Activated CD4-positive, CD25-positive, alpha-beta regulatory T cell (primary cell): ENCODE results near the gene EHMT1.
A peak's percentile ranks its signal among the peaks of the same experiment; 100 is the strongest.

Experiments used
- DNase-seq, 4 experiments: peaks; one replicate each; lab custom pipeline; 2025; lab: John Stamatoyannopoulos, UW

EHMT1 gene

DNA sequence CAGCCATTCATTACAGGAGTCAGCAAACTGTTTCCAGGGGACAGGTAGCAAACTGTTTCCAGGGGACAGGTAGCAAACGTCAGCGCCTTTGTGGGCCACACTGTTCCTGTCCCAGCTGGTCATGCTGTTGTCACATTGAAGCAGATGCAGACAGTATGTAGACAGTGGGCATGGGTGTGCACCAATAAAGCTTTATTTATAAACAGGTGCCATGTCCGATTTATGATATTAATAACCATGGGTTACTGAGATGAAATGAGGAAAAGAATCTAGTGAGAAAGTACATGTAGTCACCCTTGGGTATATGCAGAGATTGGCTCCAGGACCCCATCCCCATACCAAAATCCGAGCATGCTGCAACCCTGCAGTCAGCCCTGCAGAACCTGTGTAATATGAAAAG lies 122.5 kb downstream of the EHMT1 start:
- DNase-seq: no peak

DNA sequence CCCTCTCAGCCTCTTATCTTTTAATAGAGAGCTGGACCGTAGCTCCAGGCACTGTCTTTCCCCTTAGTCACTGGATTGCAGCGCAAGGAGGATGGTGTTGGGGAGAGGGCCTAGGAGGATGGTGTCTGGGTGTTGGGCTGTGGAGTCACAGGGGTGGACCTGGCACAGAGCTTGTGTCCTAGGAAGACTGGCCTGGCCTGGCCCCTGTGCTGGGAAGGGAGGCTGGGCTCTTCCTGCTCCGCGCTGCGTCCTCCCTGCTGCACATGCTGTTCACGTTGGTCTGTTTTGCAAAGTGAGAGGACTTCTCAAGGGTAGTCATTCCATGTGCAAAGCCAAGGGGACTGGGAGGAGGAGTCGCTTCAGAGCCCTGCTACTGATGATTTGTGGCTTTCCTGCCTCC lies 123.9 kb downstream of the EHMT1 start:
- DNase-seq: no peak

DNA sequence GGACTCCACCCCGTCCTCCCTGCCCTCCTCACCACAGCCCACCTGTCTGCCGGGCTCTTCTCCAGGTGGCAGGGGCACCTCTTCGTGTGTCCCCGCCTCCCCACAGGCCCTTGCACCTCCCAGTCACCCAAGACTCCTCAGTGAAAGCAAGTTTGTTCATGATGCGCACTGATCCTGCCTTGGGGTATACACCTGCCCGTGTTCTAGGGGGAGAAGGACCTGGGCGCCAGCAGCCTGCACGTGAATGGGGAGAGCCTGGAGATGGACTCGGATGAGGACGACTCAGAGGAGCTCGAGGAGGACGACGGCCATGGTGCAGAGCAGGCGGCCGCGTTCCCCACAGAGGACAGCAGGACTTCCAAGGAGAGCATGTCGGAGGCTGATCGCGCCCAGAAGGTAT lies 124.9 kb downstream of the EHMT1 start:
- no peak for DNase-seq

DNA sequence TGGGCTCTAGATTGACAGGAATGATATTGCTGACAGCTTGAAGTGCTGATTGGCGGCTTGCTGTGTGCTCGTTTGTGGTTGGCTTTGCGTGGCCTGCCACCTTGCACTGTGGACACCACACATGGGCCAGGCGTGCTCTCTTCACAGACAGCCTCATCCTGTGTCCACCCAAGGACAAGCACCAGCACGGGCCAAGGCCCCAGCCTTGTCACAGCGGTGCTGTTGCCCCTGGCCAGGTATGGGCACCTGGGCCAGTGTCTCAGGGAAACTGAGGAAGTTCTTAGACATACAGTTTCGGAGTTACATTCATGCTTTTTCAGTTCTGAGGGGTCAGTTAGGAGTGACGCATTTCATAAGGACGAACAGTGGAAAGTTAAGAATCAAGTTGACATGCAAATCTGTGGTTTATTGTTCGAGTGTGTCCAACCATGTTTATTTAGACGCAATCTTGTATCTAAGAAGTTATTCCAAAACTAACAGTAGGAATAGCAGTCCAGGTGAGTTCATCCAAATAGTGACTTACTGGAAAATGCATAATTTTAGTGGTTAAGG lies 125.9 kb downstream of the EHMT1 start:
- no peak for DNase-seq

DNA sequence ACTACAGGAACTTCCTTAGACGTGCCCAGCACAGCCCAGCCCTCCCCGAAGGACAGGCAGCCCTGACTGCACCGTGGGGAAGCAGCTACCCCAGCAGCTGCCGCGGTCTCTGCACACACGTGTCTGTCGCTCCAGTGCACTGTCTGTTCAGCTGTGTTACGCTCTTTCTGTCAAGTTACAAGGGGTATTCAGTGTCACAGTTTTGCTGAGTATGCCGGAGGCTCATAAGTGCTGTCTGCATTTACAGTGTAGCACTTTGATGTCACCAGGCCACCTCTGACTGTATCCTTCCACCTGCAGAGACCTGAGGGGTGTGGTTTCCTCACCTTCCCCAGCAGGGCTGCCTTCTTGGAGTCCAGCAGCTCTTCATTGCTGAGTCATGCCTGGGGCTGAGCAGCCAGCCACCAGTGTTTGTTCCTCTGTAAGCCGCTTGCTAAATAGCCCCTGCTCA lies 126.8 kb downstream of the EHMT1 start:
- DNase-seq: no peak

DNA sequence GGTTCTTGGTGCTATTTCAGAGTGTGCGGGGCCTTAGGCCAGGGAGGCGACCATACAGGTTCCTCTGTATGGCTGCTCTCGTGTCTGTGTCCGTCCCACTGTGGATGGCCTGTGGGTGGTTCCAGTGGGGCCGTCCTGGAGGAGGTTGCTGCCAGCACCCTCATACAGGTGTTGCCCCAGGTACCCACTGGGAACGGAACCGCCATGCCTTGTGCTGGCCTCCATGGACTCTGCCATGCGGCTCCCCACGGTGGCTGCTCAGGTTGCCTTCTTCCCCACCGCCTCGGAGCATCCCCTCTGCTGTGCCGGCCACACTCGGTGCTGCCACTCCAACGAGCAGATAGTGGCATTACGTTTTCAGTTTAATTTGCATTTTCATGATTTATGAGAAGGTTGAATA lies 129.5 kb downstream of the EHMT1 start:
- DNase-seq: no peak

DNA sequence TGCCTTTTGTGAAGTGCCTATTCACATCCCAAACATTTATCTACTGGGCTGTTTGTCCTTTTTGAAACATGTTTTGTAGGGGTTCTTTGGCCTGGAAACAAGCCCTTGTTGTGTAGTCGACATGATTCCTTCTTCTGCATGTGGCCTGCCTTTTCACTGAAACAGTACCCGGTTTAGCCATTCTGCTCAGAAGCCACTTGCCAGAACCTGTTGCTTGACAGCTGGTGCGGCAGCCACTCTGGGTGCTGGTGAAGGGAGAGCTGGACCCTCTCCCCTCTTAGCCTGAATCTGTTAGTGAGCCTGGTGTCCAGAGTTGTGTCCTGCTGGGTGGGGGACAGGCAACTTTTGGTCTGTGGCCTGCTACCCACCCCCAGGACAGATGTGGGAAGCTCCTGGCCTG lies 129.9 kb downstream of the EHMT1 start:
- no peak for DNase-seq

DNA sequence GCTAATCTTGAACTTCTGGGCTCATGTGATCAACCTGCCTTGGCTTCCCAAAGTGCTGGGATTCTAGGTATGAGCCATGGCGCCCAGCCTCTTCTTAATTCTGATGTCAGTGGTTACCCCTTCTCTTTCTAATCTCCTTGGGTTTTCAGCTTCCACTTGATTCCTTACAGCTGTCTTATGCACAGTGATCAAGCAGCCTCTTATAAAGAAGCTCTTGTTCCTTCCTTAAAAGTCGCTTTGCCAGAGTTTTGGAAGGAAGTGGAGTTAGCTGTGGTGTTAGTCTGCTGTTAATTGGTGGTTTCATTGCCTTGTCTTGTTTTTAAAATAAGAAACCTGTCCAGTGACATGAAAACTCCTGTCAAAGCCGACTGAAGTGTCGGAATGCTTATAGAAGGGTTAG lies 130.7 kb downstream of the EHMT1 start:
- DNase-seq: no peak

DNA sequence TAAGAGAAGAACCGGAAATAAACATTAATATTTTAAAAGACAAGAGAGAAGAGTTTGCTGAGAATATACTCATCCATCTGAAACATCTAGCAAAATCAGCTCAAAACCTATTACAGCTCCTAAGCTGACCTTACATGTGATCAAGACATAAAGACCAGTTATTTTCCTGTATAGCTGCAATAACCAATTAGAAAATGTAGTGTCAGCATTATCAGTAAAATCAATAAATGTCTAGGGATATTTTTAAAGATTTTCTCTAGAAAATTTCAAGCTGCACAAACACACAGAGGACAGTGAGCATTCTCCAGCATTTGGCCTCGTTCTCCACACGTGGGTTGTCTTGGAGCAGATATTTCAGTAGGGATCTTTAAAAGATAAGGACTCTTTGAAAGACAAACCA lies 131.2 kb downstream of the EHMT1 start:
- no peak for DNase-seq

DNA sequence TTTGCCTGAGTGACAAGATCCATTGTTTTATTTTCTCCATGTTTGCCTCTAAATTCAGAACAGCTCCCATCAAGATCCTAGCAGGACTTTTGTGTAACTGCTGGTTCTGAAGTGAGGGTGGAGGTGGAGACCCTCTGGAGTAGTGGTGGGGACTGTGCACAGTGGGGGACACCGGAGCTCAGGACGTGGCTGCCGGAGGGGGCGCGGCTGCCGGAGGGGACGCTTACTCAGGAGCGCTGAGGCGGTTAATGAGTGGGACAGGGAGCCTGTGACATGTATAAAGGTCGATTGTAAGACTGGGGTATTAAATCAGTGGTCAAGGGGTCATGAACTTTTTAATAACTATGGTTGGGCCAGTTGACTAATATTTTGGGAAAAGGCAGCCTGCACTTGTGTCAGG lies 131.8 kb downstream of the EHMT1 start:
- no peak for DNase-seq

DNA sequence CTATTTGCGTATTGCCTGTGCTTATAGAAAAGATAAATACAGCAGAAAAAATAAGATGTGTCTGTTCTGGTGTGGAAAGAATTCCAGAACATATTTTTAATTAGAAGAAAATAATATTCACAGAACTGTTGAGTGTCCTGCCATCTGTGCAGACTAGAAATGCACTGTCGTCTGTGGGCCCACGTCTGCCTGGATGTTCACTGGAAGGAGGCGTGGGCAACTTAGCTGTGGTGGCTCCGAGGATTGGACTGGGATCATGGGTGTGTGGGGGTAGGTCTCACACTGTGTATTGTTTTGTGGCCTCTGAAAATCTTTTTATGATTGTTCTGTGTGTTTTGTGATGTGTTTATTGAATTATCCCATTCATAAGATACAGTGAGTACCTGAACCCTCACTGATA lies 132.8 kb downstream of the EHMT1 start:
- DNase-seq: no peak

DNA sequence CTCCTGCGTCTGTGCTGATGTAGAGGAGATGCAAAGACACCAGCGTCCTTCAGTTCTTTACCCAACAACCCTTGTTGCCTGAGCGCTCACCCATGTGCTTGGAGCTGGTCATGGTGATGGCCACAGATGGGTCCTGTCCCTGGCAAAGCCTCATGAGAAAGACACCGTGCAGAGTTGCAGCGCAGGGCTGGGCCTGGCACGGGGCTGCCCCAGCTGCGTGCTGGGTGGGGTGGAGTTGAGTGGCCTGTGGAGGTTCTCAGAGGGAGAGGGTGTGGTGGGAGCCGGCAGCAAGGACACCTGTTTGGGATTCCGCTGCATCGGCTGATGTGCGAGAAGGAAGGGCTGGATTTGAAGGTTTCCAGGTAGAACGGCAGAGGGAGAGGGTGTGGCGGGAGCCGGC lies 133.6 kb downstream of the EHMT1 start:
- DNase-seq: no peak

DNA sequence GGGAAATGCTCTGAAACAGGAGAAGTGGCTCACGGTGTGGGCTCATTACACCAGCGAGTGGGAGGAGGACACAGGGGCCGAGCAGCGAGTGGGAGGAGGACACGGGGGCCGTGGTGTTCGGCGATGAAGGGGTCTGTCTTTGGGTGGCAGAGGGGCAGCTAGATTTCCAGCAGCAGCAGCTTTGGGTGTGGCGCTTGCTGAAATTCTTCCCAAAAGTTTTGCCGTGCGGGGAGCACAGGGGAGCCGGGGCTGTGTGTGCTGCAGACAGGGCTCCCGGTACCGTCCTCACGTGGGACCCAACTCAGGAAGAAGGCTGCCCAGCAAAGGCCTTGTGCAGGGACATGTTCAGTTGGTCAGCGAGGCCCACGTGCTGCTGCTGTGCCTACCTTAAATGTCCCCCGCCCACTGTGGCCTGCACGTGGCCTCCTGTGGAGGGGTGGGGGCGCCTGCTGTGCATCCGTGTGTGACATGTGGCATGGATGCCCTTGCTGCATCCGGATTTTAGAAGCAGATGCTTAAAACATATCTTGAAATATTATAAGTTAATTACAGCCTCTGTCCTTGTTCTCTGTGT lies 134.5 kb downstream of the EHMT1 start:
- no peak for DNase-seq

DNA sequence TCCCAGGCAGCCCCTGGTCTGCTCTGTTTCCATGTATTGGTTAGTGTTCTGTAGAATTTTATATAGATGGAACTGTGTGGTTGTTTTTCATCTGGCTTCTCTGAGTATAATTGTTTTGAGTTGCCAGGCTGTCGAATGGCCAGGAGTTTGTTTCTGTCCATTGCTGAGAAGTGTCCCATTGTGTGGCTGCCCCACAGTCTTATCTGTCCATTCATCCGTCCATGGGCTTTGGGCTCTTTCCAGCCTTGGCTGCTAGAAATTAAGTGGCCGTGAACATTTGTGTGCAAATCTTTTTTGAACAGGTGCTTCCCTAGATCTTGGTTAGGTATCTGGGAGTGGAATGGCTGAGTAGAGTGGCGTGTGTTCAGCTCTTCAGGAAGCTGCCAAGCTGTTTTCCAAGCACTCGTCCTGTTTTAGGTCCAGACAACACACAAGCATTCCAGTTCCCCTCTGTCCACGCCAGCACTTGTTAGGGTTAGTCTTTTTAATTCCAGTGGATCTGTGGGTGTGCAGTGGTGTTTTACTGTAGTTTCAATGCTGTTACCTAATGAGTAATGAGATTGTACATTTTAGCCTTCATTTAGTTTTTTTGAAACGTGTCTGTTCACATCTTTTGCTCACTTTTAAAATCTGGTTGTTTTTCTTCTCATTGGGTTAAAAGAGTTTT lies 136.6 kb downstream of the EHMT1 start:
- no peak for DNase-seq

DNA sequence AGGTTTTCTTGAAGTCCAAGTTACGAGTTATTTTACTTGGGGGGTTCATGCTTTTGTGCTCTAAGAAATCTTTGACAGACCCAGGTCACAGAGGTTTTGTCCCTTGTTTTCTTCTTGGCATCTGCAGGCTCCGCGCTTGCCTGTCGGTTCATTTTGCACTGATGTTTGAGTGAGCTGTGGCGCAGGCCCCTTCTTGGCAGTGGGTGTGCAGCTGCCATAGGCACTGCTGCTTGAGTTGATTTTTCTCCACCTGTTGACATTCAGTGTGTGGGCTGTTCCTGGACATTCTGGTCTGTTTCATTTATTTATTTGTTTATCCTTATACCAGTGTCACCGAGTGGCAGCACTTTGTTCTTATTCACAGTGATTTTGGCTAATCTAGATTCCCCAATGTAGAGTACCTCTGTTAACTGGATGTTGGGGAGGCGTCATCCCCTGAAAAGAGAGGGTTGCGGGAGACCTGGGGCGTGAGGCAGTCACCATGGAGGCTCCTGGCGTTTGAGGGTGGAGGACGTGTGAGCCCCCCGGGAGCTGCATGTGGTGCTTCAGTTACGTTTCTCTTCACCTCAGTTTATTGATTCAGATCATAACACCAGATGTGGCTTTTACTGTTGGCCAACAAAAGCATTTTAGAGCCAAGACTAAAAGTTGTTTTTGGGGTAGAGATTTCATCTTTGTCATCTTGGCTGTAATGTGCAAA lies 137.4 kb downstream of the EHMT1 start:
- no peak for DNase-seq

DNA sequence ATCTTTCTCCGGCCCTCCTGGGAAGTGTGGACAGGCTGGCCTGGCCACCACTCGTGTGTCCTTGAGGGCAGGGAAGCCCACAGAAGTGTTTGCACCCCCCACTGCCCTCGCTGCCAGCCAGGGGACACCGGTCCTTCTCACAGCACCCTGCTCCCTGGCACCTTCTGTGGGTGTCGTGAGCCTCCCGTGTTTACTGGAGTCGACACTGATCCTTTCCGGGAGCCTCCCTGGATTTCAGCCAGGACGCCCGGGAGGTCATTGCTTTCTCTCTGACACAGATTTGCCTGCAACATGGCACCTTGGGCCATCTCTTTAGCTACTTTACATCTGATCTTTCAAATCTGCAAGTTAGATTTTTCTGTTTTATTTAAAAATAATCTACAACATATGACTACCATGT lies 138.3 kb downstream of the EHMT1 start:
- no peak for DNase-seq

DNA sequence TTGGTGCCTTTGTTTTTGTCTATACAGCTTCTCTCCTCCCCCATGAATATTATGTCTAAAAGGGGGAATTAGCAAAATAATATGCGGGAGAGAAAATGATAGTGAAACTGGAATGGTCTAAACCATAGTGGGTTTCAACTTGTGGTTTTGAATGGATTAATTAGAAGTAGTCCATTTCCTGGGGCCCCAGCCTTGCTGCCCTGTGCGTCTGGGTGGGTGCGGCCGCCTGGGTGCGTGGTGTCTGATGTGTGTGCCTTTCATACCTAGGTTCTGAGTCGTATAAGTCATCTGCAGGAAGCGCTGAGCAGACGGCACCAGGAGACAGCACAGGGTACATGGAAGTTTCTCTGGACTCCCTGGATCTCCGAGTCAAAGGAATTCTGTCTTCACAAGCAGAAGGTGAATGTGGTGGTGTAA lies 138.8 kb downstream of the EHMT1 start:
- peak in 3 of 4 experiments; percentile 19 to 22 (median 22) for DNase-seq

DNA sequence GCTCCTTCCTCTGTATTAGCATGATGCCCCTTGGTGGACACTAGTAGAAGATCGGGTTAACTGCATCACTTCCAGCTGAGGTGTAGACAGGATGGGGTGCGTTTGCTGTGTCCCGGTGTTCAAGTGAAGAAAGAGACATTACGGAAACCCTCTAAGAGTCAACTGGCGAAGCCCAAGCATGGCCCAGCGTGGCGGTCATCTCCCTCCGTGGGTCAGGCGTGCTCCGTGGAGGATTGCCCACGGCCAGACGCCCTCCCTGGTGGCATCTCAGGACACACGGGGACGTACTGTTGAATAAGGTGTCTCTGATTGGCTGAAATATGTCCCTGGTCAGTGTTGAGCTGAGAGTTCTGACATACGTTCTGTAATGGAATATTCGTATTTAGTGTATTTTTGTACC lies 139.3 kb downstream of the EHMT1 start:
- DNase-seq: no peak

DNA sequence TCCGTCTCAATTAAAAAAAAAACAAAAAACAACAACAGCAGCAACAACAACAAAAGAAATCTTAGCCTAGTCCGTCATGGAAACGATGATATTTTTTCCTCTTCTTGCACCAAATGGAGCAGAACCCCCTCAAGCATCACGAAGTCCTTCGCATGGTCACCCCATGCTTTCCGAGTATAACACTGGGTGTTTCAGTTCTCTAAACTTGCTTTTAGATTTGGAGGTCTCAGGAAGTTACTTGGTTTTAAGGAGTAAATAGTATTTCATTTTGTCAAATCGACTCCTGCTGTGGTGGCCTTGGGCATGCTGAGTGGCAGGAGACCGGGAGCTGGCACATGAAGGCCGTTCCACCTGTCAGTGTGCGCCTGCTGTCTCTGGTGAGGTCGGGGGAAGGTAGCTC lies 140.3 kb downstream of the EHMT1 start:
- no peak for DNase-seq

DNA sequence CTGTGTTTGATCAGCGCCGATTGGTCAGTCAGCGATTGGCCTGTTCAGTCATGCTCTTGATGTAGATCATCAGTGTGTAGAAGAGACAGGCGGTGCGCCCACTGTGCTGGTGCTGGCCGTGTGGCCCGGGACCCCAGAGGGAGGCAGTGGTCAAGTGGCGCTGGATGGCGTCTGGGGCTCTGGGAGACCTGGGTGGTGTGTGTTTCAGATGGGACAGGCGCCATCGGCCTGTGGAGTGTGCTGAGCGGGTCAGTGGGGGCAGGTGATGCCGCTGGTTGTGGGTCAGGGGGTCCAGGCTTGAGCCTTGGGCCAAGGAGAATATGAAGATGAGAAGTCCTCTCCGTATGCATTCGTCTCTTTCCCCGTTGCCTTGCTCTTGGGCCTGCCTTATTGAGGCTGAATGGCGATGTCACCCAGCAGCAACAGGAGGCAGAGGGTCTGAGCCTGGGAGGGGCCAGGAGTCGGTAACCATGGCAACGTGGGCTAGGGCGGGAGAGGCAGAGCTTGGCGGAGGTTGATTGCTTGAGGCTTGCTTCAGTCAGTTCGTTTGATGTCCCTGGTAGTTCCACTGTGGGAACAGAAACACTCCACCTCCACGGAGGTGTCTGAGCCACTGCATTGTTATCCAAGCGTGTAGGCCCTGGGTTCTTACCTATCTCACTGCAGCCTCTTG lies 141.0 kb downstream of the EHMT1 start:
- no peak for DNase-seq

DNA sequence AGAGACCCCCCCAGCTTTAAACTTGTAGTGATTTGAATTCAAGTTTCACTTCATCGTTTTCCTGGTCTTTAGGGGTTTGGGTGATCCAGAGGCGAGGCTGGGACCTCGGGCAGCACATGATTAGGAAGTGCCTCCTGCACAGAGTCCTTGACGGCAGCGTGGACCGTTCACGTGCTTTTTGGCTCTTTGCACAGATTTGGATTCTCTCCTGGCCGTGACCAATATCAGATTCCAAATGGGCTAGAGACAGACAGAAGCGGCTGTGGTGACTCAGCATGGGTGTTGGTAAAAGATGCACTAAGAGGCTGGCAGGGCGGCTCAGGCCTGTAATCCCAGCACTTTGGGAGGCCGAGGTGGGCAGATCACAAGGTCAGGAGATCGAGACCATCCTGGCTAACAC lies 141.6 kb downstream of the EHMT1 start:
- no peak for DNase-seq

DNA sequence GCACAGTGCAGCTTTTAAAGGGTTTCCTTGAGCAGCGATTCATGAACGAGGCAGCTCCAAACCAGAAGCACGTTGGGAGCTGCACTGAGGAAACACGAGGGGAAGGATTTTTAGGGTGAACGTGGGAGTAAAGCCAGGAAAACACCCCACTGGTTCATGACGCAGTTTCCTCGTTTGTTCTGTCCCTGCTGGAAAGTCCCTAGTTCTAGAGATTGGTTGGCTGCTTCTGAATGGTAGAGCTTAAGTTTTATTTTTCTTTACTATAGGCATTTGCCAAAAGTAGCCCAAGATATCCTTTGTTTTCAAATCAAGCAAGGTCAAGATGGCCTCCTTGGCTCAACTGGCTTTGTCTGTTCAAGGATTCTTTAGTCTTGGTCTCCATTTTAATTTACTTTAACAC lies 142.2 kb downstream of the EHMT1 start:
- DNase-seq: no peak

DNA sequence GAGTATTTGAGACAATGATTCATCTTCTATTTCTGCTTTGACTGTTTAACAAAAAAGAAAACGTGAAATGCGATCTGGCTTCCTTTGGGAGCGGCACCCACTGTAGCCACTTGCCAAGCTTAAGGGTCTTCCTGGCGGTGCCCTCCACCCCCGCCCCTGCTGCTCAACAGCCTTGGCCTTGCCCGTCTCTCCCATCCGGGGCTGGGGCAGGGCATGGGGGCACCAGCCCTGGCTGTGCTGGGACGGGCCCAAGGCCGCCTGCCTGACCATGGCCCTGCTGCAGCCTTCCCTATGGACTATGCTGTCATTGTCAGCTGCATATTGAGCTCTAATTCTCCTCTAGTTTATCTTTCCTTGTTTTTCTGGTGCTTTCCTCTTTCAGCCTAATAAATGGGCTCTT lies 143.0 kb downstream of the EHMT1 start:
- DNase-seq: no peak
